GM10266 (cell line): Measurements from ENCODE around the gene BABAM2.

Source experiments
- DNase-seq: peaks from one replicate; pipeline ENCODE4 v3.0.0; 2012; ENCODE audit errors: extremely low spot score
- CTCF ChIP-seq: IDR thresholded peaks from 2 replicates; pipeline ENCODE4 v1.5.1; 2012; ENCODE audit warnings: mild to moderate bottlenecking, low read depth; ENCODE audit not compliant: control insufficient read depth, insufficient read depth; ENCODE audit errors: missing control alignments

The BABAM2 gene

DNA sequence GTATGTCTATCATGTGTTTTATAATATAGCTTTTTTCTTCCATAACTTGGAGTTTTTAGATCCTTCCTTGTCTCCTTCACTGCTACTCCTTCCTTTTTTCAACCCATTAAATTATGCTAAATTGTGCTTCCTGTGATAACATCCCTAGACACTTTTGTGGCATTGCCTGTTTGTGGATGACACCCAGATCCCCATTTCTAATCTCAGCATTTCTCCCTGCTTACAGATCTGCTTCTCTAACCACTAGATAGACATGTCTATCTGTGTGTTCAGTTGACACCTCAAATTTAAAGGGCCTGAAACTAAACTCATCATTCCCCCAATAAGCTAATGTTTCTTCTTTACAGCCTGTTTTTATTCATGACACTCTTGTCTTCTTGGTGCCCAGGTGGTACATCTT, 244.8 kb downstream of the BABAM2 start:
- DNase-seq: no peak
- no peak for TF ChIP-seq CTCF

- DNase-seq: no peak
- TF ChIP-seq CTCF: no peak
These were observed 245.3 kb downstream of the BABAM2 start for GRCh38 chr2:28135799-28136198.

- TF ChIP-seq CTCF: no peak
- DNase-seq: no peak
These were observed 246.0 kb downstream of the BABAM2 start for GRCh38 chr2:28136556-28136955.

- no peak for DNase-seq
- no peak for TF ChIP-seq CTCF
These were observed 246.7 kb downstream of the BABAM2 start for GRCh38 chr2:28137221-28137620.

DNA sequence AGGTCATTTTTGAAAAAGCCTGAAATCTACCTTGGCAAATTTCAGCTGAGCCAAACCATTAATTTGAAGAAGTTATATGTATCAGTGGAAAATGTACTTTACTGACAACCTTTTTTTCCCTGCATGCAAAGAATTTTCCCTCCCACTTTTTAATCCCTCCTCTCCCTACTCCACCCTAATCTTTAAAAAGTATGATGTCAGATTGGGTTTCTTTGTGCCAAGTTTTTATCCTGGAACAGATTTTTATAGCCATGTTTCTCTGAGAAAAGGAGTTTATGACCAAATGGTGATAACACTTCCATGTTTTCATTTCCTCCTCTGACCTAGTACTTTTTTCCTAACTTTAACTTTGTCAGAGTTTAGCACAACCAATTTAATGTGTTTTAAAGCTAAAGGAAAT, 251.9 kb downstream of the BABAM2 start:
- DNase-seq: no peak

DNA sequence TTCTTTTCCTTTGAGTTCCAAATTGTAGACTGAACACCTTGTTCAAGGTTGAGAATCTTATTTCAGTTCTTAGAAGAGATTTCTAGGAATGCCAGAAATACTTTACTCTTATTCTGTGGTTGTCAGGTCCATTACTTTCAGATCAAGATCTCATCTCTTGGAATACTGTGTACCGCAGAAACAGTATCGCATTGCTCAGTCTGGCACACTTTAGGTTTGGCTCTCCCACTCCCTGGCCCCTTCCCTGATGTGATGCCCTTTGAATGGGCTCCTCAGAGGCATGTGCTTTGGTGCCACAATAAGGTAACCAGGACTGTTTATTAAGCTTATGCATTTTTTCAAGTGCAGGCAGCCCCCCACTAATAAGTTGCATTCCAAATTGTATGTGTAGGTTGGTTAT, 257.5 kb downstream of the BABAM2 start:
- no peak for DNase-seq
- TF ChIP-seq CTCF: no peak

More for the DNA sequence above, 251.9 kb downstream of the BABAM2 start:
- TF ChIP-seq CTCF: no peak

DNA sequence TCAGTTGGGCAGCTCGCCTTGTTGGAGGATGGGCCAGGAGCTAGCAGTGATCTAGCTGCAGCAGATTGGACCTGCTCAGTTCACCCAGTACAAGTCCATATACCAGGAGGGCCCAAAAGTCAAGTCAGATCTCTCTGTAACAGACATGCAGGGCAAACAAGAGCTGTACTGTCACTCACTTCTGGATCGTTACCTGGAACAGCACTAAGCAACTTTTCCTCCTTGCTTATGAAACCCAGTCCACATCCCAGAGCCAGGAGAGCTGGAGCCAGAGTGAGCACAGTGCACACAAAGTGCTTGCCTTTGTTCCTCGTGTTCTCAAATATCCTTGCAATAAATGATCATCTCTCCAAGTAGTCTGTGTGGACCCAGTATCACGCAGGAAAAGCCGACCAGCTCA, 258.0 kb downstream of the BABAM2 start:
- no peak for DNase-seq
- TF ChIP-seq CTCF: no peak
